ENCODE results near the gene GFER. TPM values are rescaled to one million over a fixed set of nuclear protein-coding genes. Genes with fewer than 3 reads are reported as not detected.
A peak's percentile ranks its signal among the peaks of the same experiment; 100 is the strongest.

The GFER gene
- total RNA-seq, 1 donor from 2014 or later = 23.1 TPM

GRCh38 chr16:1997494-1998359 is 13.7 kb downstream of the GFER start:
- peaks cover 62% of the 10 kb centered on the region for H3K36me3 ChIP-seq
- H3K9me3 ChIP-seq = no peaks in the 10 kb centered on the region
- H3K27me3 ChIP-seq = no peaks in the 10 kb centered on the region
- no peak for DNase-seq
- no peak for ATAC-seq
- H3K4me1 ChIP-seq = peaks cover 6% of the 10 kb centered on the region
- no peak for TF ChIP-seq CTCF (IDR thresholded peaks at IDR 0.05)
- peak overlapping the region; percentile 47 for H3K27ac ChIP-seq
- intact Hi-C loops (cut with DNase I) = no loop called here
- no peak overlapping the region for H3K4me3 ChIP-seq

GRCh38 chr16:1998360-1998835 is 14.4 kb downstream of the GFER start:
- Histone ChIP-seq H3K27me3 (no peaks in the 10 kb centered on the region), H3K36me3 (peaks cover 69% of the 10 kb centered on the region), H3K27ac (peak overlapping the region; percentile 47), H3K4me1 (peaks cover 8% of the 10 kb centered on the region), H3K9me3 (no peaks in the 10 kb centered on the region), H3K4me3 (no peak overlapping the region)
- no peak for TF ChIP-seq CTCF (IDR thresholded peaks at IDR 0.05)
- ATAC-seq = no peak
- intact Hi-C loops (cut with DNase I) = no loop called here
- no peak for DNase-seq

GRCh38 chr16:1998852-1999801 is 15.1 kb downstream of the GFER start:
- TF ChIP-seq CTCF (IDR thresholded peaks at IDR 0.05) = no peak
- H3K27ac ChIP-seq = no peak overlapping the region
- H3K27me3 ChIP-seq = no peaks in the 10 kb centered on the region
- peaks cover 15% of the 10 kb centered on the region for H3K4me1 ChIP-seq
- no peaks in the 10 kb centered on the region for H3K9me3 ChIP-seq
- H3K36me3 ChIP-seq = peaks cover 70% of the 10 kb centered on the region
- ATAC-seq (no peak), DNase-seq (no peak)
- H3K4me3 ChIP-seq = no peak overlapping the region
- intact Hi-C loops (cut with DNase I) = no loop called here

GRCh38 chr16:1999866-2000514 is 16.0 kb downstream of the GFER start:
- ATAC-seq (no peak), DNase-seq (no peak)
- Histone ChIP-seq H3K9me3 (no peaks in the 10 kb centered on the region), H3K4me3 (no peak overlapping the region), H3K27ac (no peak overlapping the region), H3K36me3 (peaks cover 70% of the 10 kb centered on the region), H3K4me1 (peaks cover 24% of the 10 kb centered on the region), H3K27me3 (no peaks in the 10 kb centered on the region)
- intact Hi-C loops (cut with DNase I) = no loop called here
- TF ChIP-seq CTCF (IDR thresholded peaks at IDR 0.05) = no peak

- no peaks in the 10 kb centered on the region for H3K9me3 ChIP-seq
- intact Hi-C loops (cut with DNase I) = no loop called here
- ATAC-seq (no peak), DNase-seq (no peak)
- H3K27ac ChIP-seq = no peak overlapping the region
- H3K27me3 ChIP-seq = no peaks in the 10 kb centered on the region
- peaks cover 70% of the 10 kb centered on the region for H3K36me3 ChIP-seq
- H3K4me1 ChIP-seq = peaks cover 34% of the 10 kb centered on the region
- TF ChIP-seq CTCF (IDR thresholded peaks at IDR 0.05) = no peak
- no peak overlapping the region for H3K4me3 ChIP-seq
These were observed 17.0 kb downstream of the GFER start for GRCh38 chr16:2001035-2001434.
